Measurements from ENCODE around the gene PIGA.

Gene PIGA, protein sequence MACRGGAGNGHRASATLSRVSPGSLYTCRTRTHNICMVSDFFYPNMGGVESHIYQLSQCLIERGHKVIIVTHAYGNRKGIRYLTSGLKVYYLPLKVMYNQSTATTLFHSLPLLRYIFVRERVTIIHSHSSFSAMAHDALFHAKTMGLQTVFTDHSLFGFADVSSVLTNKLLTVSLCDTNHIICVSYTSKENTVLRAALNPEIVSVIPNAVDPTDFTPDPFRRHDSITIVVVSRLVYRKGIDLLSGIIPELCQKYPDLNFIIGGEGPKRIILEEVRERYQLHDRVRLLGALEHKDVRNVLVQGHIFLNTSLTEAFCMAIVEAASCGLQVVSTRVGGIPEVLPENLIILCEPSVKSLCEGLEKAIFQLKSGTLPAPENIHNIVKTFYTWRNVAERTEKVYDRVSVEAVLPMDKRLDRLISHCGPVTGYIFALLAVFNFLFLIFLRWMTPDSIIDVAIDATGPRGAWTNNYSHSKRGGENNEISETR

DNA sequence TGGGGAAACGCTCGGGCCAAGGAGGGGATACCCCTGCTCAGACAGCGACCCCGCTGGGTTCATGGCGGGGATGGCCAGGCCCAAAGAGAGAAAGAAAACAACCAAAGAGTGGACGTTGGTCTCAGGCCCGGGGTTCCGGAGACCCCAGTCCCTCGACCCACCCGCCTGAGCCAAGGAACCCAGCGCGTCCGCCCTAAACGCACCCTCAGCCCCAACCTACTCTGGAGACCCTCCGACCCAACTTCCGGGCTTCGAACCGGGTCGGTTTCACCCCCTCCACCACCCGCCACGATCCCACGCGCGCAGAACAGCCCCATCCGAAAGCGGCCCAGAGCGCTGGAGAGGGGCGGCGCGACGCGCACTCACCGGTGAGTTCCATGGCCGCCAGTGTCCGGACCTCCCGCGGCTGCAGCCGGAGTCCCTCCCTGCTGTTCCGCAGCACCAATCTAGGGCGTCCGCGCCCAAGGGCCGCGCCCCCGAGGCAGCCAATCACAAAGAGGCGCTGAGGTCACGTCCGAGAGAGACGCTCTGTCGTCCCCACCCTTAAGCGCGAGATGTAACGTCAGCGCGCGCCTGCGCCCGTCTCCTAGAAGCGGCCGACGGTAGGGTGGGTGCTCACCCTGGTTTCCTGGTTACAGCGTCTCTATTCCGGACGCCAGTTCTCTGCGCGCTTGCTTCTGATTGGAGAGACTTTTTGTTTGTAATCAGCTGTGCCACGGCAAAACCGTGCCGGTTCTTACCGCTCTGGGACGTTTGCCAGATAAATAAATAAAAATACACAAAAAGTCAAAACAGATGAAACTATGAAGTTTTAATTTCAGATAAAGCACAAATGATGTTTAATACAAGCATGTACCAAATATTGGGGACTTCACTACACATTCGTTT, at the start of gene PIGA:
PIGA (minus strand) TSS at position 389 of the 888 bp plus-strand sequence. CDS start 3,593 bp downstream, outside the sequence.
- DNase-seq = peak; percentile 95

- no peak for DNase-seq
Observed at GRCh38 chrX:15384304-15384703, 49.0 kb upstream of the PIGA start, which contains the start of gene VEGFD. TSS of gene VEGFD (minus strand) at chrX:15384413. CDS start at chrX:15383946, 467 bp downstream.

DNA sequence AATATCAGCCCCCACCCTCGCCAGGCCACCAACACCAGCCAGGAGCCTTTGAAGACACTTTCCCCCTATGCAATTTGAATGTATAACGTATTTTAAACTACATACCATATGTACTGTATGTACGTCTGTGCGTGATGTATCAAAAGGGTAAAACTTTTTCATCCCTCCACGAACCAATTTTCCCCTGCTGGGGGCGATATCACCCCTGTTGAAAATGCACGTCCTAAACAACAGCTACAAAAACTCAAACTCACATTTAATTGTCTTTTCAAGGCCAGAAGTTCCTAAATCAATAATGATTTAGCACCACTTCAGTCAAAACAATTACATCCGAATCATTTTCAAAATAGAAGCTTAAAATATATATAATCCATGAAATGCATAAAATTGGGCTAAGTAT, 47.5 kb upstream of the PIGA start:
- no peak for DNase-seq

GRCh38 chrX:15376956-15377355, 41.6 kb upstream of the PIGA start:
- no peak for DNase-seq

DNA sequence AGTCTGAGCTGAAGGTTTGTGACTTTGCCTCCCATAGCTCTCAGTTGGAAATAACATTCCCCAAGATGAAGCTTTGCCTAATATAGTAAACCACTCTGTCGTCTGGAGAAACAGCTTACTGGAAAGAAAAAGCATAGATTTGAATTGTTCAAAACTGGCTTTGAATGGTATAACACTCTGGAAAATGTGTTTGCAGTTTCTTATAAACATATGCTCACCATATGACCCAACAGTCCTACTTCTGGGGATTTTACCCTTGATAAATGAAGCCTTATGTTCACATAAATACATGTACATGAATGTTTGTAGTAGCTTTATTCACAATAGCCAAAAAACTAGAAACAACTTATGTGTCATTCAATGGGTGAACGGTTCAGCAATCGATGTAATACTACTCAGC, 38.7 kb upstream of the PIGA start:
- no peak for DNase-seq

DNA sequence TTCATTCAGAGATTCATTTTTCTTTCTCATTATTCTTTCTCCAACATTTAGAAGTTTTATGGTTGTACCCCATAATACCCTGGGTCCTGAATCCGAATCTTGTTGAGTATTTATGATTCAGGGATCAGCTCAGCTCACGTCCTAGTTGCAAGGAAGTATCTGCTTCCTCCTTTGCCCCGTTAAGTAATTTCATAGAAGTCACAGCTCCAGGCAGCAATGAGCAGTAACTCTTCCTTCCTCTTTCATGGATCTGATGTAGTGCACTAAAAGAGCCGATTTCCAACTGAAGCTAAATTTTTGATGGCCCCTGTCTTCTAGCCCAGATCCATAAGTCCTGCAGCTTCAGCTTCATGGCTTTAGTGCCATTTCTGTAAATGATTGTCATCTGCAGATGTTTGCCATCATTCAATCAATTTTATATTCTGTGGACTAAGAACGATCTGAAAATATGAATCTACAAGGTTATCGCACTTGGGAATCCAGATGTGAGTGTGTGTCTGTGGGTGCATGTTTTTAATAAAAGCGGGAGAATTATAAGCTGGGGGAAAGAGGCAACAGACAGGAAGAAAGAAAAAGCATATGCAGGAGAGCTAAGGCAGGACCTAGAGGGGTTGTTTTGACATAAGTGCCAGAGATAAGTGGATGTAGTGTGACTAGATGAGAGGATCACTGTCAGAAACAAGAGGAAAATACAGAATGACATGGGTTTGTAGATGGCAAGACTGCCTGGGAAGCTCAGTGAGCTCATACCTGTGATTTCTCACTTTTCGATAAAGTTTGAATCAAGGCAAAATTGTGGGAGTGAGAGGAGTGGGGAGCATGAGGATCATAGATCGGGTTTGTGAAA, 31.4 kb upstream of the PIGA start:
- DNase-seq = no peak

DNA sequence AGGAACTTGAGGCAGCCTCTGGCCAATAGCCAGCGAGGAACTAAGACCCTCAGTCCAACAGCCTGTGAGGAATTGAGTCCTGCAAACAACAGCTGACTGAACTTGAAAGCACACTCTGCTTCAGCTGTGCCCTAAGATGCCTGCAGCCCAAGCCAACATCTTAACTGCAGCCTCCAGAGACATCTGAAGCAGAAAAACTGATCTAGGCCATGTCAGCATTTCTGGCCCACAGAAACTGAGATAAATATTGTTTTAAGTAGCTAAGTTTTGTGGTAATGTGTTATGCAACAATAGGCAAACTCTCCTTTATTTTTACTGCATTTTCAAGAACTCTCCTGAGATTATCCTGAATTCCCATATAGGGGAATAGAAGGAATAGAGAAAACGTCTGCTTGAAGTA, 24.4 kb upstream of the PIGA start:
- DNase-seq = no peak

GRCh38 chrX:15358533-15358932, 23.2 kb upstream of the PIGA start:
- DNase-seq = no peak

DNA sequence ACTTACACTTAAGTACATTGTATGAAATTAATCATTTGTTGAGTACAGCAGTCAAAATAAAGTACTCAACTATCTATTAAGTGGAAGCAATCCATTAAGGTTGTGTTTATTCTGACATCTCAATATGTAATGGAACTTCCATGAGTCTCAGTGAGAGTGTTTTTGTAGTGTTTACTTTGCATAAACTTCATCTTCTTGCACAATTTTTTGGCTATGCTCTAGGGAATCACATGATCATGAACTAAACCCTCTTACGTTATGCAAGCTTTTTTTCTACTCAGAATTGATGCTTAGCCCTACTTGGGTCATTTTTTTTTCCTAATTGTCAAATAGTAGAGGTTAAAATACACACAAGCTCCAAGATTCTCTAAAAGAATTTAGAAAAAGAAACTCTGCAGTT, 21.1 kb upstream of the PIGA start:
- no peak for DNase-seq

DNA sequence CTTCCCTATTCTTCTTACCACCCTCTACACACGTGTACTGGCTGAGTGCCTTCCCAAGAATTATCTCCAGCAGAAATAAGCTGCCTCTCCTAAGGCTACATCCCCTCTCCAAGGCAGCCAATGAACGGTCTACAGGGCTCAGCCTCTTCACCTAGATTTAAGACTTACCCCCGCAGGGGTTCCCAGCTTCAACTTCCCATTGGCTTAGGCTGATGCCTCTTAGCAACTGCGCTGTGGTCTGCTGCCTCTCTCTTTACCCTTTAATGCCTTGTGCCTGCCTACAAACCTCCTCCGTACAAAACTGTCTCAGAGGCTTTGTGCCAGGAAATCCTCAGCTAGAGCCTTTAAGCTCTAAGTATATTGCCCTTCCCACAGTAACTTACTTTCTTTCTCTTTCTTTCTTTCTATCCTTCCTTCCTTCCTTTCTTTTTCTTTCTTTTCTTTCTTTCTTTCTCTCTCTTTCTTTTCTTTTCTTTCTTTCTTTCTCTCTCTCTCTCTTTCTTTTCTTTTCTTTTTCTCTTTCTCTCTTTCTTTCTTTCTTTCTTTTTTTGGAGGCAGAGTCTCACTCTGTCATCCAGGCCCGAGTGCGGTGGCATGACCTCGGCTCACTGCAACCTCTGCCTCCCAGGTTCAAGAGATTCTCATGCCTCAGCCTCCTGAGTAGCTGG, 15.1 kb upstream of the PIGA start:
- DNase-seq = no peak

GRCh38 chrX:15349046-15349445, 13.7 kb upstream of the PIGA start:
- peak; percentile 3 for DNase-seq

DNA sequence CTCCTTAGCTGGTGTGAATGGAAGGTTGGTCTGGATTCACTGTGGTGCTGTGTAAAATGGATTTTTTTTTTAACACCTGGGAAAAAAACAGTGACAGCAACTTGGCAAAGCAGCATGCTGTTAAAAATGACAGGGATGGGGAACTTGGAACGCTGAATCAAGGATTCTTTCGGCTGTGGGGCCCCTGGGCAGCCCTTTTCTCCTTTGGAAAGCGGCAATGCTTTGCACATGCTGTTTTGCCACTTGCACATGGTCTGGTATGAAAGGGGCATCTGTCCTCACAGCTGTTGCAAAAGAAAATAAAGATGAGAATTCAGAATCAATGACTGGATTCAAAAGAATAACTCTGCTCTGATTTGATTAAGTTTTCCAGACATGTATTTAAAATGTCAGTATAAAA, 10.7 kb upstream of the PIGA start:
- no peak for DNase-seq

DNA sequence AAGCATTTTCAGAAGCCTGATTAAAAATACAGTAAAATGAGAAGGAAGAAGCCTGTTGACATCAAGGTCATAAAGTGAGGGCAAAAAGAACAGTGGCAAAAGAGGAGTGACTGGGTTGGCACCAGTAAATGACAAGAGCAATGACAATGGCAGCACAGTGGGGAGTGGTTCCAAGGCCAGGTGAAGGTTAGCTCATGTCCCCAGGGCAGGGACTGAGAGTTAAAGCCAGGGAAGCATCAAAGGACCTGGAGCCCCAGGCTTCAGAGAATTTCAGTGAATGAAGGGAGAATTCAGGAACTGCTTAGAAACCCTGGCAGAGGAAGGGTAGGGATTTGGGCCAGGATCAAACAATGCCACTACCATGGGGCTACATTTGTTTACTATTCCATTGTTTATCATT, 8.8 kb upstream of the PIGA start:
- DNase-seq = no peak

- no peak for DNase-seq
Observed at GRCh38 chrX:15343075-15343476, 7.8 kb upstream of the PIGA start.

DNA sequence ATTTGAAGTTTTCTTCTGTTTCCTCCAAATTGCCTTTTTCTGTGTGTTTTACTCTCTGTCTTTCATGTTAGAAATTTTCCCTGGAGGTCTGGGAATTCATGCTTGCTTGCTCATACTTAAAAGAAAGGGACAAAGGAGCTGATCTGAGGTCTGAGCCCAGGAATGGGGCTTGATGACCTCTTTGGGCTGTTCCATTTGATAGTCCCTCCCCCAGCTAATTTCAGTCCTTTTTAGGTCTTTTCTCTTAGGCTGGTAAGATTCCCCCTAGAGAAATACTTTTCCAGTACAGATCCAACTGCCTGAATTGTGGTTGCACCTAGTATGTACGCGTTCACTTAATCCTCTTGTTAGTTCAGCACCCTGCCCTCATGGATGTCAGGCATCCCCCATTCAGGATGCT, 5.5 kb upstream of the PIGA start:
- no peak for DNase-seq

- no peak for DNase-seq
Observed at GRCh38 chrX:15336023-15336413, 695 bp upstream of the PIGA start.

- DNase-seq = no peak
Observed at GRCh38 chrX:15334561-15334960, 762 bp downstream of the PIGA start.

GRCh38 chrX:15328821-15329220, 6.5 kb downstream of the PIGA start:
- DNase-seq = no peak

DNA sequence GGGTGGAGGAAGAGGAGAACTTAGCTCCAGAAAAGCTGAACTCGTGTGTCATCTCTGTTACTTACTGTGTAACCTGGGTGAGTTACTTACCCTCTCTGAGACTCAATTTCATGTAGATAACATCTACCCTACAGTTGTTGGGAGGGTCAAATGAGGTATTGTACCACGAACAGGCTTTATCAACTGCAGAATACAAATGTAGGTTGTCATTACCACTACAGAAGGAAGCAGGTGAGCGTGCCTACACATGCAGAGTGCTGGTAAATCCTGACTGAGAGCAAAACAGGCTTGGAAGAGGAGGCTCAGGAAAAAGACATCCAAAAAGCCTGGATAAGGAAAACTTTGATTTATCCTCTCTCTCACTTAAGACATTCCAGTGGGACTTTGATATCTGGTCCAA, 7.2 kb downstream of the PIGA start:
- DNase-seq = no peak

DNA sequence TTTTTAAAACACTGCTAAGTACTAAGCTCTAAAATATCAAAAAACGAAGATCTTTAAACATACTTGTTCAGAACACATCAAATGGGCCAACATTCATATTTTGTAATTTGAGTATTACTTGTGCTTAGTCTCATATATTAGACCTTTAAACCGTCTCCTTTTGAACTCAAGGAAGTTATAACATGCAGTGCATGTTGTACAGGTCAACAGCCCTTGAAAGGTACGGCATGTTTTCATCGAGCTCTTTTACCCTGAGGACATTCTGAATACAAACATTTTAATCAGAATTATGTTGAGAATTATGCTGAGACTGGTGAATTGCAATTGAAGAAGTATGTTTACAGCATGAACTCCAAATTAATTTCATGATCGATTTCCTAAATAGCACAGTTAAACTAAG, 12.9 kb downstream of the PIGA start:
- DNase-seq = no peak

DNA sequence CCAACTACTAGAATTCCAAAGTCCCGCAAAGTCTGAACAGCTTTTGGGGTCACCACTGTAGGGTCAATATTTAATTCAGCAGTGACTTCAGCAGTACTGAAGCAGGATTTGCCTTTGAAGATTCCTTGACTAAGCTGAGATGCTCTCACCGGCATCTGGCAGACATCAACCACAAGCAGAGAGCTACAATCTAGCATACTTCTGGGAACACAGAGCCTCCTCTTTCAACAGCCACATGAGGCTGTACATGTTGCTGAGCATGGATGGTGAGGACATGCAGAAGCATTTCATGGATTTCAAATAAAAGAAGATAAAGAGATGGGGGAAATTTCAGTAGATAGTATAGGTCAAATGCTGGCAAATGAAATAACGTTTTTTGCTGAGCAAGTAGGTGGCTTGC, 13.3 kb downstream of the PIGA start:
- no peak for DNase-seq

DNA sequence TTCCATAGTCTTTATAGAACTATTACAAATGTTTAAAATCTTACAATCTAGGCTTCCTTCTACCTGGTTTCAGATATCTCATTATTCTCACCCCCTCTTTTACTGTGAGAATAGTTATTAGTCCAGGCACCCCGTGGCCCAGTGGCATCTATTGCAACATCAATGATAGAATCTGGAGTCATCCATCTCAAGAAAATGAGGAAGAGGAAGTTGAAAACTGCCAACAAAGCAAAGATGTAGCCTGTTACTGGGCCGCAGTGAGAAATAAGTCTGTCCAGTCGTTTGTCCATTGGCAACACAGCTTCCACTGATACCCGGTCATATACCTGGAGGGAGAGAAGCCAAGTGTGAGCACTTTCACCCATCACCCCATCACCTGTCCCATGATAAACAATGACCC, 13.9 kb downstream of the PIGA start:
- no peak for DNase-seq
